ENCODE measurements around the gene AREG. TPM values are rescaled to one million over a fixed set of nuclear protein-coding genes. Genes with fewer than 3 reads are reported as not detected.

The AREG gene
- total RNA-seq, 2 donors from 2014 or later: 1.3 TPM; not detected in 1

- H3K27me3 ChIP-seq (ENCODE audit: control insufficient read depth, insufficient read depth, low read length, poor library complexity, severe bottlenecking): no peaks in the 10 kb centered on the region
- H3K36me3 Mint-ChIP-seq (ENCODE audit: low read depth): no peaks in the 10 kb centered on the region
- no peaks in the 10 kb centered on the region for H3K36me3 ChIP-seq (ENCODE audit: control insufficient read depth, insufficient read depth, low read length)
- H3K4me1 Mint-ChIP-seq: no peaks in the 10 kb centered on the region
- H3K27ac Mint-ChIP-seq: no peak overlapping the region
- no peaks in the 10 kb centered on the region for H3K4me1 ChIP-seq (ENCODE audit: control insufficient read depth, insufficient read depth, low read length)
- TF ChIP-seq CTCF (conservative IDR thresholded peaks at IDR 0.05): no peak
- DNase-seq: no peak
- no peak overlapping the region for H3K9ac ChIP-seq (ENCODE audit: extremely low read depth, low read length, poor library complexity, severe bottlenecking)
- H3K9me3 ChIP-seq (ENCODE audit: control insufficient read depth, low read length): no peaks in the 10 kb centered on the region
- H3K27ac ChIP-seq (ENCODE audit: low read depth, low read length): no peak overlapping the region
- H3K4me3 Mint-ChIP-seq: no peak overlapping the region
- WGBS, 2 experiments (ENCODE audit: insufficient coverage in 1 of 2, insufficient read length in 1 of 2): 60% methylated on average over 1 of the region's 1 CpG; no CpG with 5 or more reads in 1 of the 2 experiments
- no peak overlapping the region for H3K4me3 ChIP-seq (ENCODE audit: low read length)
- H3K27me3 Mint-ChIP-seq (ENCODE audit: insufficient read depth): no peaks in the 10 kb centered on the region
- H3K9me3 Mint-ChIP-seq: no peaks in the 10 kb centered on the region
Observed at GRCh38 chr4:74435296-74435695, 9.6 kb upstream of the AREG start.

- no peaks in the 10 kb centered on the region for H3K36me3 ChIP-seq (ENCODE audit: control insufficient read depth, insufficient read depth, low read length)
- H3K4me3 ChIP-seq (ENCODE audit: low read length): no peak overlapping the region
- H3K36me3 Mint-ChIP-seq (ENCODE audit: low read depth): no peaks in the 10 kb centered on the region
- H3K4me1 ChIP-seq (ENCODE audit: control insufficient read depth, insufficient read depth, low read length): no peaks in the 10 kb centered on the region
- H3K9me3 ChIP-seq (ENCODE audit: control insufficient read depth, low read length): no peaks in the 10 kb centered on the region
- TF ChIP-seq CTCF (conservative IDR thresholded peaks at IDR 0.05): no peak
- peaks cover 3% of the 10 kb centered on the region for H3K27me3 ChIP-seq (ENCODE audit: control insufficient read depth, insufficient read depth, low read length, poor library complexity, severe bottlenecking)
- H3K9me3 Mint-ChIP-seq: no peaks in the 10 kb centered on the region
- no peak for DNase-seq
- WGBS, 2 experiments (ENCODE audit: insufficient coverage in 1 of 2, insufficient read length in 1 of 2): 91 to 92% methylated on average over 2 to 3 of the region's 3 CpGs
- no peak overlapping the region for H3K27ac ChIP-seq (ENCODE audit: low read depth, low read length)
- no peak overlapping the region for H3K9ac ChIP-seq (ENCODE audit: extremely low read depth, low read length, poor library complexity, severe bottlenecking)
- H3K27ac Mint-ChIP-seq: no peak overlapping the region
- no peak overlapping the region for H3K4me3 Mint-ChIP-seq
- no peaks in the 10 kb centered on the region for H3K4me1 Mint-ChIP-seq
- no peaks in the 10 kb centered on the region for H3K27me3 Mint-ChIP-seq (ENCODE audit: insufficient read depth)
Observed at GRCh38 chr4:74437866-74438265, 7.1 kb upstream of the AREG start.

- Mint-ChIP-seq H3K4me3 (no peak overlapping the region), H3K27ac (no peak overlapping the region), H3K36me3 (ENCODE audit: low read depth) (no peaks in the 10 kb centered on the region), H3K27me3 (ENCODE audit: insufficient read depth) (peaks cover under 1% of the 10 kb centered on the region), H3K4me1 (no peaks in the 10 kb centered on the region), H3K9me3 (no peaks in the 10 kb centered on the region)
- 93% methylated on average over 1 of the region's 1 CpG; no CpG with 5 or more reads in 1 of the 2 experiments for WGBS, 2 experiments (ENCODE audit: insufficient coverage in 1 of 2, insufficient read length in 1 of 2)
- Histone ChIP-seq H3K36me3 (ENCODE audit: control insufficient read depth, insufficient read depth, low read length) (no peaks in the 10 kb centered on the region), H3K27me3 (ENCODE audit: control insufficient read depth, insufficient read depth, low read length, poor library complexity, severe bottlenecking) (peaks cover 4% of the 10 kb centered on the region), H3K27ac (ENCODE audit: low read depth, low read length) (no peak overlapping the region), H3K9me3 (ENCODE audit: control insufficient read depth, low read length) (no peaks in the 10 kb centered on the region), H3K9ac (ENCODE audit: extremely low read depth, low read length, poor library complexity, severe bottlenecking) (no peak overlapping the region), H3K4me3 (ENCODE audit: low read length) (no peak overlapping the region), H3K4me1 (ENCODE audit: control insufficient read depth, insufficient read depth, low read length) (no peaks in the 10 kb centered on the region)
- no peak for DNase-seq
- no peak for TF ChIP-seq CTCF (conservative IDR thresholded peaks at IDR 0.05)
Observed at GRCh38 chr4:74438661-74439060, 6.3 kb upstream of the AREG start.
